AG10803 (cell line): ENCODE measurements around the gene BLOC1S1.

ENCODE experiments used
- DNase-seq: peaks from one replicate; pipeline ENCODE4 v3.0.0; 2010; ENCODE audit warnings: low read depth
- H3K4me3 ChIP-seq: 2 replicates; pipeline ENCODE4 v1.5.1; 2011; ENCODE audit warnings: mild to moderate bottlenecking, low read length, control low read depth
- CTCF ChIP-seq: conservative IDR thresholded peaks from 2 replicates; pipeline ENCODE4 v1.5.1; 2011; ENCODE audit warnings: mild to moderate bottlenecking, low read length, control low read depth, inconsistent platforms

Gene BLOC1S1

GRCh38 chr12:55734595-55734994 is 18.7 kb downstream of the BLOC1S1 start:
- no peak for DNase-seq
- no peak overlapping the region for H3K4me3 ChIP-seq
- TF ChIP-seq CTCF = no peak

GRCh38 chr12:55736076-55736475 is 20.2 kb downstream of the BLOC1S1 start:
- DNase-seq = no peak
- no peak for TF ChIP-seq CTCF
- H3K4me3 ChIP-seq = no peak overlapping the region

DNA sequence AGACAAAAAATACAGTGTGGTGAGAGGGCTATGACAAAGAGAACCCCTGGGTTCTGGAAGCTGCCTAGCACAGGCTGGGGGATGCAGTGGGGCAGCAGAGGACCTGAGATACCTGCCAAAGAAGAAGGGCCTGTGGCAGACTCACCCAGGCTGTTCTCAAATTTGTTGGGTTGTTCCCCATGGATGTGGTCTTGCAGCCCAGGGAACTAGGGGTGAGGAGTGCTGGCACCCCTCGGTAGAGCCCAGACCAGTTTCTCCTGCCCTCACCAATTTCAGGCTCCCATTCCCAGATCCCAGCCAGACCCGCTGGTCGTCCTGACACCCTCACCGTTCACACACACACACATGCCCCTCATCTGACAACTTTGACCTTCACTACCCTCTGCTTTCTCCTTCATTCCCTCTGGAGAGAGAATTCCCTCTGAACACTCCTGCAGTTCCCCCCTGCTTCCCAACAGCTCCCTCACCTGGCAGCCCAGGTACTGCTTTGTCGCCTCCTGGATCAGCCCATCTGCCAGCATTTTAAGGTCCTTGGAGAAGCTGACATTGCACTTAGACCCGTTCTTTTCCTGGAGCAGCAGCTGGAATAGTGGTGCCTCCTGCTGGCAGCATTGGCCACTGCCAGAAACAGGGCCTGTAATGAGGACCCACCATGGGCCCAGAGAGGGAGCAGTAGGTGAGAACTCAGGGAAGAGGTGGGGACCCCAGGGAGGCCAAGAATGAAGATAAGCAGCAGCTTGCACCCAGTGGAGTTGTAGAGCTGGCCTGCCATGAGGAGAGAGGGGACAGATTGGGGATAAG is 21.1 kb downstream of the BLOC1S1 start:
- no peak overlapping the region for H3K4me3 ChIP-seq
- DNase-seq = peak; percentile 61
- peak; percentile 82 for TF ChIP-seq CTCF

DNA sequence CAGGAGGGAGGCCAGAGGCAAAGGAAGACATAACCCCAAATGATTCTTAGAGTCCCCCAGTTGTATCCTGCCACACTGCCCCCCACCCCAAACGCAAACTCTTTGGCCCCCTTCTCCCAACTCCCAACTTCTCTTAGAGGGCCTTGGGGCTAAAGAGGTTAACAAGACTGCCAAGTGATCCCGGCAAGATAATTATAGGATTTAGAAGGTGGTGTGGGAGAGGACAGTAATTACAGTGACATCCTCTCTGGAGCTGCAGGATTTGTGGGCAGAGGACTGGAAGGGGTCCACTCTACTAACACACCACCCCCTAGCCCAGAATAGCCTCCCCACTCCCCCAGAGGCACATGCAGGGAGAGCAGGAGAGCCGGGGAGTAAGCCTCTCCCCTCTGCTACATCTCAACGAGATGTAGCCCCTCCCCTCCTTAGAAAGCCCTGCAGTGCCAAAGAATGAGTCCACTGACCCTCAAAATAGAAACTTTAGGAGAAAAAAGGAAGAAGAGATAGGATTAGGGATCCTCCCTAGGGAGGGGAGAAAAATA is 21.8 kb downstream of the BLOC1S1 start:
- no peak; the same call in 1 of the 2 replicates for TF ChIP-seq CTCF
- no peak for DNase-seq
- peak overlapping the region; percentile 79; the same call in 1 of the 2 replicates for H3K4me3 ChIP-seq

DNA sequence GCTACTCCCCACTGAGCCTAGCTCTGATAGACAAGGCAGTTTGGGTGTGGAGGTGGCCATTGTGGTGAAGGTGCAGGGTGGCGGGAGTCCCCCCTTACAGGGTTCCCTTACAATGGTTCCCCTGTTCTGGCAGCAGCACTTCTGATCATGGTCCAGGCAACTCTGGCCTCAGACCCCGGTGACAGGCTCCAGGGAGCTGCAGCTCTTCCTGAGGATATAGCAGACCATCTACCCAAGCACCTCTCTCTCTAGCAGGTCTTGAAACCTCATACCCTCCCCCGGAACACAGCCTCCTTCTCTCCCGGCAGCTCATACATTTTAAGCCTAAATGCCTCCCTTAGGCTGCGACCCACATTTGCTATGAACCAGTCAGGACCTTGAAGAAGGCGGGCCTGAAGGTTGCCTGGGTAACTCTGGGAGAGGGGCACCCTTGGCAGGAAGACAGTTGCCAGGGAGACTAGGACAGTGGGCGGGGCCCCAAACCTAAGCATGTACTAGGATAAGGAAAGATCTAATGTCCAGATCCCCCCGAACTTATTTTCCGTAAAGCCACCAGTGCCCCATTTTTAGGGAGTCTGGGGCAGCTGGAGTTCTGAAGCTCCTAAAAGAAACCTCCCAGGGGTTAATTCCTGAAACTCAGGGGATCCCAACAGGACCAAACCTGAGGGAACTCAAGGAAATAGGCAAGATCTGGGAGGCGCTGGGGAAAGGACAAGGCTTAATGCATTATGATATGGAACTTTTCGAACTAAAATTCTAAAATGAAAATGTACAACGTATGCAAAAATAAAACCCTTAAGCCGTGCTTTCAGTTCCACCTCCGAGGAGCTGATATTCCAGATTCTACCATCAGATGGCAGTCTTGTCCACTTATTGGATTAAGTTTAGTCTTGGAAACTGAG is 22.5 kb downstream of the BLOC1S1 start:
- TF ChIP-seq CTCF = peak; percentile 89
- peak; percentile 71 for DNase-seq
- H3K4me3 ChIP-seq = peak overlapping the region; percentile 79

DNA sequence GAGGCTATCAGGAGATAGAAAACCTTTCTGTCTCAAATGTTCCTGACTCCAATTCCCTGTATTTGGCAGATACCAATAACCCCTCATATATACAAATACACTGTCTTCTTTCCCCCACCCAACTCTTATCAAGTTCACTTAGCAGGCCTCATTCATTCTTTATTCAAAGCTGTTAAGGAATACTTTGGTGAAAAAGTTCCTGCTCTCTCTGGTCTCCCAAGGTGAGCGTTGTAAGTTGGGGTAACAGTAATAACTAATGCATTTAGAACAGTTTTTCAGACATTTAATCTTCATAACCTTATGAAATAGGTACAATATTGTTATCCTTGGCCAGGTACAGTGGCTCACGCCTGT is 23.2 kb downstream of the BLOC1S1 start:
- no peak for TF ChIP-seq CTCF
- H3K4me3 ChIP-seq = no peak overlapping the region
- no peak for DNase-seq
